Activated T-cell treated with anti-CD3 and anti-CD28 coated beads, Interleukin-2, amount 50 U/mL, for 72 hours (primary cell): ENCODE data around the gene ASB12. TPM values are rescaled to one million over a fixed set of nuclear protein-coding genes. Genes with fewer than 3 reads are reported as not detected.

ENCODE experiments used
- ATAC-seq, 2 donors: fragments of 150-1000 bp; cut with Tn5 transposase; replicated peaks in 1 of 2; 2 replicates each; pipeline ENCODE4 v1.10.0; 2021; ENCODE audit warnings: moderate library complexity in 2 of 2, mild to moderate bottlenecking in 1 of 2
- DNase-seq, 2 donors: peaks; one replicate each; pipeline ENCODE4 v3.0.0; 2021 to 2022; ENCODE audit warnings: mixed read lengths in 1 of 2
- H3K27ac Mint-ChIP-seq: one replicate; pipeline ENCODE4 v1.8.0; 2022; ENCODE audit warnings: mild to moderate bottlenecking, moderate library complexity, mixed read lengths
- H3K27me3 Mint-ChIP-seq: one replicate; pipeline ENCODE4 v1.8.0; 2022; ENCODE audit warnings: low read depth, mixed read lengths
- H3K36me3 Mint-ChIP-seq, 2 donors: one replicate each; pipeline ENCODE4 v1.8.0; 2022; ENCODE audit warnings: mixed read lengths in 2 of 2, mild to moderate bottlenecking in 1 of 2; ENCODE audit not compliant: insufficient read depth in 2 of 2
- H3K4me1 Mint-ChIP-seq: one replicate; pipeline ENCODE4 v1.8.0; 2022; ENCODE audit warnings: low read depth, mixed read lengths
- H3K4me3 Mint-ChIP-seq, 2 donors: one replicate each; pipeline ENCODE4 v1.8.0; 2022; ENCODE audit warnings: mild to moderate bottlenecking in 2 of 2, mixed read lengths in 2 of 2, moderate library complexity in 2 of 2
- H3K9me3 Mint-ChIP-seq, 2 donors: one replicate each; pipeline ENCODE4 v1.8.0; 2022; ENCODE audit warnings: mixed read lengths in 2 of 2
- total RNA-seq, 2 donors: library from RNA; stranded (reverse); gene quantifications; one replicate each; pipeline ENCODE4 v1.2.3, GENCODE V29; 2022

ASB12 gene
- total RNA-seq, 2 donors from 2014 or later: 0.31 TPM; not detected in 1

DNA sequence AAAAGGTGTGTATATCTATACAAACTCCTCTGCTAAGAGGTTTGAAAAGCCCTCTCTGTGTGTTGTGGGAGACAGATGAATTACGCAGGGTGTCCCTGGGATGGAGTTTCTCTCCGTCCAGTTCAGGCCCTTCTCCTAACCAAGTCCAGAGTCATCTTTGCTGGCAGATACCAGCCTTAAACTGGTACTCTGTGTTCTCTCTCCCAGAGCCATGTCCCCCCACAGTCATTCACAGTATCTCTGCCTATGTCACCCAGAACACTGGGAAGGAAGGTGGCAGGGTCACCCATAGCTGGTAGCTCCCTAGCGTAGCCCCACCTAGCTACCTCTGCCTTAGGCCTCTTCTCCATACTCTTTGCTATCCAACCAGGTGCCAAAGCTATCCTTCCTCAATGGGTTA lies 33.8 kb downstream of the ASB12 start:
- Mint-ChIP-seq H3K9me3 (no peaks in the 10 kb centered on the region), H3K27ac (no peak overlapping the region), H3K4me3 (no peak overlapping the region), H3K4me1 (peaks cover 6% of the 10 kb centered on the region), H3K27me3 (peaks cover 7% of the 10 kb centered on the region), H3K36me3 (peaks cover 0 to 4% of the 10 kb centered on the region in 2 donors)
- ATAC-seq: no peak
- DNase-seq: no peak

DNA sequence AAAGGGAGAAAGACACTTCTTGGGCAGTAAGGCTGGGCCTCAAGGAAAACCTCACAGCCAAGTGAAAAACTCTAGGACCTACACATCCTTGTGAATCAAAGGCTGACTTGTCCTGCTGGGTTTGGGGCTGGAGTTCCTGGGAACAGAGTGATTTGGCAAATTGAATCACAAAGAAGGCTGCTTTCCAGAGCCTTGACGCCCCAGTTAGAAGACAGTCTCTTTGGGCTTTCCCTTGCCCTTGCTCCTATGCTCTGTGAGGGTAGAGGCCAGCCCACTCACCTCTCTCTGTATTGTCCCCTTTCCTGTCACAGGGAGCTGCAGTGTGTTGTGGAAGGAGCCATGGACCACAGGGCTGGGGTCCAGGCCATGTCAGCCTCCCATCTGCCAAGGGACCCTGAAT lies 34.5 kb downstream of the ASB12 start:
- peaks cover 0 to 5% of the 10 kb centered on the region in 2 donors for H3K36me3 Mint-ChIP-seq

DNA sequence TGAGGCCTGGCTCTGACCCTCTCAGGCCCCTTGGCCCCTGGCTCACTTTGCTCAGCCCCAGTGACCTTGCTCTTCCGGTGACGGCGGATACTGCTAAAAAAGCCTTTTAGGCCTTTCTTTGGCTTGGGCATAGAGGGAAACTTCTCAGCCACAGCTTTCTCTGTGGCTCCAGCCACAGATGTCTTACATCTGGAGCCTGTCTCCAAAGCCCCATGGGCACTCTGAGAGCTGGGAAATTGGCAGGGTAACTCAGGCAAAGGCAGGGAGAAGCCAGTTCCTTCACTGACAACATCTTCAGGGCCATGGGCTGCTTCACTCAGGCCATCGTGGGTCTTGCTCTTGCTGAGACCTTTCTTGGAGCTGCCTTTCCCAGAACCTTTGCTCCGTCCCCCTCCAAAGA lies 37.7 kb downstream of the ASB12 start:
- Mint-ChIP-seq H3K9me3 (no peaks in the 10 kb centered on the region), H3K4me1 (no peaks in the 10 kb centered on the region), H3K27ac (no peak overlapping the region), H3K4me3 (no peak overlapping the region), H3K27me3 (no peaks in the 10 kb centered on the region), H3K36me3 (peaks cover 2 to 7% of the 10 kb centered on the region in 2 donors)
- DNase-seq: no peak
- ATAC-seq: no peak

More for the DNA sequence above, 34.5 kb downstream of the ASB12 start:
- H3K27ac Mint-ChIP-seq: no peak overlapping the region
- H3K4me1 Mint-ChIP-seq: peaks cover 6% of the 10 kb centered on the region
- H3K27me3 Mint-ChIP-seq: peaks cover 7% of the 10 kb centered on the region
- H3K9me3 Mint-ChIP-seq: no peaks in the 10 kb centered on the region
- no peak for DNase-seq
- H3K4me3 Mint-ChIP-seq: no peak overlapping the region
- ATAC-seq: no peak

DNA sequence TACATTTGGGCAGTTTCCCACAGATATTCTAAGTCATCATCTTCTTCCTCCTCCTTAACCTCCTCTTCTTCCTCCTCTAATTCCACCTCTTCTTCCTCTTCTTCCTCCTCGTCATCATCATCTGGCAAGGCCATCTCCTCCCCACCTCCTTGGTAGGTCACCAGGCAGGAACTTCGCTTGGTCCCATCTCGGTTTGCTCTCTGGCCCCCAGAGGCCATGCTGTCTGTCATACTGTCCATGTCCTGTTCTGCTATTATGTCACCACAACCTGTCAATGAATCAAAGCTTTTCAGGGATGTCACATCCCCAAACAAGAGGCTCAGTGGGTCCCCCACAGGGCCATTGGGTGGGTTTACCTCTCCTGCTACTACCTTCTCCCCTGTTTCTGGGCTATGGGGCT lies 38.4 kb downstream of the ASB12 start:
- ATAC-seq (no peak), DNase-seq (no peak)
- H3K9me3 Mint-ChIP-seq: no peaks in the 10 kb centered on the region
- H3K36me3 Mint-ChIP-seq: peaks cover 2 to 7% of the 10 kb centered on the region in 2 donors
- H3K27me3 Mint-ChIP-seq: no peaks in the 10 kb centered on the region
- H3K27ac Mint-ChIP-seq: no peak overlapping the region
- H3K4me1 Mint-ChIP-seq: no peaks in the 10 kb centered on the region
- no peak overlapping the region for H3K4me3 Mint-ChIP-seq

DNA sequence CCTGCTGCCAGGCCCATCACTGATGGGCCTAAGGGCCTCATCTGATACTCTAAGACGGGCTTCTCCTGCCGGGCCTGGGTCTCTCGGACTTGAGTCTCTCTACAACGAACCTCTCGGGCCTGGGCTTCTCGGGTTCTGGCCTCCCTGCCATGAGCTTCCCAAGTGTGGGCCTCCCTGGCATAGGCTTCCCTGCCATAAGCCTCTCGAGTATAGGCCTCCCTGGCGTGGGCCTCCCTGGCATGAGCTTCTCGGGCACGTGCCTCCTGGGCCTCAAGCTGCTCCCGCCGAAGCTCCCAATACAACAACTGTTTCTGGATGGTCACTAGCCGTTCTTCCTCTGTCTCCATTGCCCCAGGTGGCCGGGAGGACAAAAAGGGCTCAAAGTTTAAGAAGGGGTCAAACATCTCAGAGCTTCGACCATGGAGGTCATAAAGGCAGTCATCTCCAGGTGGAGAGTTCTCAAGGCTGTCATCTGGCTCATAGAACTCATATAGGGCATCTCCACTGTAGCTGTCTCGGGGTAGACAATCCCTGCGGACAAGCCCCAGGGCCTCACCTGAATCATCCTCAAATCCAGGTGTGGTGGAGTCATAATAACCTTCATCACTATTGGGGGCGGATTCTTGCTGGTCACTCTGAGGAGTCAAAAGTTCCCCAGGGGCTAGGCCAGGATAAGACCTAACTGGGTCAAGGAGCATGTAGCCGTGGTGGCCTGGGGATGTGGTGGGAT lies 39.0 kb downstream of the ASB12 start:
- no peaks in the 10 kb centered on the region for H3K9me3 Mint-ChIP-seq
- ATAC-seq (no peak), DNase-seq (no peak)
- H3K4me1 Mint-ChIP-seq: no peaks in the 10 kb centered on the region
- no peak overlapping the region for H3K4me3 Mint-ChIP-seq
- H3K36me3 Mint-ChIP-seq: peaks cover 2 to 7% of the 10 kb centered on the region in 2 donors
- no peaks in the 10 kb centered on the region for H3K27me3 Mint-ChIP-seq
- no peak overlapping the region for H3K27ac Mint-ChIP-seq

DNA sequence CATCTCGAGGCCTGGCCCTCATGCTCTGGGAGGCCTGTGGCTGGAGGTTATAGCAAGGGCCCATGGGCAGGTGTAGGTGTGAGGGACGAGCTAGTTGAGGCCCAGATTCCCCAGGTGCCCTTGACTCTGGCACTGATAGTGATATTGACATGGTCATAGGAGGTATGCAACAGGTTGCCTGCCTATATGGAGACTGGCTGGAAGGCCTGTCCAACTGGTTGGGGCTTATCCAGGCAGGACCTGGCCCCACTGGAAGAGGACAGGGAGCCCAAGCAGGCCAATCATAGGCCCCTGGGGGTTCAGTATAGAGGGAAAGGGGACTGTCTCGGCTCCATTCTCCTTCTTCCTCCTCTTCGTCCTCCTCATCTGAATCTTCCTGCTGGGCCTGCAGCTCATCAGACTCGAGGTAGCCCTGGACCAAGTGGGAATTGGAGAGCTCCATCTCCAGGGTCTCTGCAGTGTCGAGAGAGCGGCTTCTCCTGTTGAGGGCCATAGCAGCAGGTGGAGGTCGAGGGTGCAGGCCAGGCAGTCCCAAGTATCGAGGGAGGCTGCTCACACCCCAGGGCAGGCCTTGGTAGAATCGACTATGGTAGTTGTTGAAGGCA lies 40.2 kb downstream of the ASB12 start:
- H3K4me1 Mint-ChIP-seq: no peaks in the 10 kb centered on the region
- H3K4me3 Mint-ChIP-seq: no peak overlapping the region
- H3K36me3 Mint-ChIP-seq: peaks cover 2 to 7% of the 10 kb centered on the region in 2 donors
- DNase-seq (no peak), ATAC-seq (no peak)
- H3K27ac Mint-ChIP-seq: no peak overlapping the region
- H3K27me3 Mint-ChIP-seq: peaks cover 6% of the 10 kb centered on the region
- no peaks in the 10 kb centered on the region for H3K9me3 Mint-ChIP-seq

DNA sequence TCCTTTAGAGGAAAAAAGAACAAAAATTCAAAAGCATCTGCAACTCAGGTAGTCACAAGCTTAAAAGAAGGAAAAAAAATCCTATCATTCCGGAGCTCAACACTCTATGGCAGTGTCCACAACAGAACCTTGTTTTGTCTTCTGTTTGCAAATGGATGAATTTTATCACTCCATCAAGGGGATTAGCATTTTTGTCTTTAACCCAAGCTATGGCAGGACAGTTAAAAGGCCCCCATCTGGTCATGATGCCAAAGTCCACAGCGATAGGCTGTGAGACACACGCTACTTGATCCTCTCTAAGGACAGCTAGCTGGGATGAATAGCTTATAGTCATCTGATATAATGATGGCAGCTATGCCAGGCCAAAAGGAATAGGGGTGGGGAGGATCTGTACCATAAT lies 41.5 kb downstream of the ASB12 start:
- peaks cover 6% of the 10 kb centered on the region for H3K27me3 Mint-ChIP-seq
- H3K4me3 Mint-ChIP-seq: no peak overlapping the region
- no peaks in the 10 kb centered on the region for H3K4me1 Mint-ChIP-seq
- H3K27ac Mint-ChIP-seq: no peak overlapping the region
- no peak for ATAC-seq
- peaks cover 2 to 7% of the 10 kb centered on the region in 2 donors for H3K36me3 Mint-ChIP-seq
- H3K9me3 Mint-ChIP-seq: no peaks in the 10 kb centered on the region
- no peak for DNase-seq

DNA sequence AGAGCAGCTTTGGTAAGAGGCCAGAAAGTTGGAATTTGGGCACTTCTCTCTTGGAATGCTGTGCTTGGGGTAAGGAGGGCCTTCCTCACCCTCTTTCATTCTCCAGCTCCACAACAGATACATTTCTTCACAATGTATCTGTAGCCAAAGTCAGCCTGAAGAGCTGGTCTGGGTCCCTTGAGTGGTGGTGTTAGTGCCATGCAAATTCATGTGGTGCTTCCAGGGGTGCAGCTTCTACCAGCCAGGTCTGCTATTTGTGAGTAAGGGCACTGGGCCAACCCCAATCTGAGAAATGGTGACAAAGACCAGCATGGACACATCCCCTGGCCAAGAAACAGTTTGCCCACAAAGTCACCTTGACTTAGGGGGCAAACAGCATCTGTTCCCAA lies 42.7 kb downstream of the ASB12 start:
- DNase-seq (no peak), ATAC-seq (no peak)
- Mint-ChIP-seq H3K4me3 (no peak overlapping the region), H3K4me1 (no peaks in the 10 kb centered on the region), H3K27me3 (peaks cover 6% of the 10 kb centered on the region), H3K9me3 (no peaks in the 10 kb centered on the region), H3K36me3 (peaks cover 2 to 7% of the 10 kb centered on the region in 2 donors), H3K27ac (no peak overlapping the region)

DNA sequence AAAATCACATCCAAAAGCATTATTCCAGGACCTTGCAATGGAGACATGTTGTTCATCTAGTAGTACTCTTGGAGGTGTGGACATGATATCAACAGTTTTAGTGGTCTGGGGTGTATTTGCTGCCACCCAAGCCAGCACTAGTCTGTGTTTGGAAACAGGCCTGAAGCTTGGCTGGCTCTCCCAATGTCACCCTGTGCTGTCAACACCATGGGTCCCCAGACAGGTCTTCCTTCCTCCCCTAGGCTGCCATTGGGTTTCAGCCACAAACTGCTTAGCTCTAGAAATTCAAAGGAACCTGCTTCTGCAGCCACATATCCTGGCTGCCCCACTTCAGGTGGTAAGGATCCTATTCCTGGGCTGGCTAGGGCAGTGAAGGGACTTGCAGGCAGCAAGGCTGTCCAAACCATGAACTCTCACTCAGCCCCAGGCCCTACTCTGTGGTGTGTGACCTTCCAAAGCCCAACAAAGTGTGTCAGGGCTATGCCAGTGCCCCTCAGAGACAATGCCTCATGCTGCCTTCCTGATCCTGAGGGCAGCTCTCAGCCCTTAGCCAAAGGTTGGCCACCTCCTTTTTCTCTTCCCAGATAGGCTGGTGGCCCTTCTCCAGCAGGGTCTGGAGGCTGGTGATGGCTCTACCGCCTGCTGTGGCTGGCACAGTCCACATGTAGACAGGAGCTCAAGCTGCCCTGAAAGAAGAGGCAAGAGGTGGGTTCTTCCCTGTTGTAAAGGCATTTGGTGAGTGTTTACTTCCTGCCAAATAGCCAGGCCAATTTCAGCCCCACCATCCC lies 43.2 kb downstream of the ASB12 start:
- Mint-ChIP-seq H3K9me3 (no peaks in the 10 kb centered on the region), H3K27me3 (peaks cover 6% of the 10 kb centered on the region), H3K4me1 (no peaks in the 10 kb centered on the region), H3K36me3 (peaks cover 2 to 5% of the 10 kb centered on the region in 2 donors), H3K4me3 (no peak overlapping the region), H3K27ac (no peak overlapping the region)
- ATAC-seq: no peak
- DNase-seq: no peak

DNA sequence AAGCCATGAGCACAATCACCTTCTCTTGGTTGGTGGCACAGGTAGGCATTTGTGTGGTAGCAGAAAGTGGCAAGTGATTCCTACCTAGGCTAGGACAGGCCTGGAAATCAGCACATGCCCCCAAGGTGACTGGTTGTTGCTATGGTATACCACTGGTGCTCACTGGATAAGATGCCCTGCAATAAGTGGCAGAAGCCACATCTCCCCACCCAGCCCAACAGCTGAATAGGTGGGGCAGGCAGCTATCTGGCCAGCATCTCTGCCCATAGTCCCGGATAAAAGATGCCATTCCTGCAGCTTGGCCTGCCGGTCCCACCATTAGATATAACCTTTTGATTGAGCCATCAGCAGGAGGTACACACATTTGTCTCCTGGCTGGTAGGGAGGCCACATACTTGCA lies 46.0 kb downstream of the ASB12 start:
- no peaks in the 10 kb centered on the region for H3K4me1 Mint-ChIP-seq
- H3K27me3 Mint-ChIP-seq: peaks cover 14% of the 10 kb centered on the region
- H3K4me3 Mint-ChIP-seq: no peak overlapping the region
- DNase-seq (no peak), ATAC-seq (no peak)
- no peak overlapping the region for H3K27ac Mint-ChIP-seq
- H3K36me3 Mint-ChIP-seq: no peaks in the 10 kb centered on the region
- H3K9me3 Mint-ChIP-seq: no peaks in the 10 kb centered on the region

DNA sequence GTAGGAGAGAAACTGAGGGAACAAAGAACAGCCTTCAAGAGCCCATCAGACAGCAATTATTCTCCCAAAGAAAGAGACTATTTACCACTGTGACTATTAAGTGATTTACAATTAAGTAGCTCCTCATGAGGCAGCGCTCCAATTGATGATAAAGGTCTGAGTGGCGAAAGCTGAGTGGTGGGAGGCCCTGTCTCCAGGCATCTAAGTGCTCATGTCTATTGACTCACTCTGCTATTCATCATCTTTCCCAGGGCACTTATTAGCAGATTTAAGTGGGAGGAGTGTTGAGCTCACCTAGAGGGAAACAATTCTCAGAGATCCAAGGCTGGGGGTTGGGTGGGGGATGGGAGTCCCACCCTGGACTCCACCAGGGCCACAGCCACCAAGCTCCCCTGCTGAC lies 48.2 kb downstream of the ASB12 start:
- H3K4me3 Mint-ChIP-seq: no peak overlapping the region
- no peak overlapping the region for H3K27ac Mint-ChIP-seq
- no peaks in the 10 kb centered on the region for H3K4me1 Mint-ChIP-seq
- DNase-seq (no peak), ATAC-seq (no peak)
- no peaks in the 10 kb centered on the region for H3K36me3 Mint-ChIP-seq
- H3K27me3 Mint-ChIP-seq: peaks cover 14% of the 10 kb centered on the region
- H3K9me3 Mint-ChIP-seq: no peaks in the 10 kb centered on the region

DNA sequence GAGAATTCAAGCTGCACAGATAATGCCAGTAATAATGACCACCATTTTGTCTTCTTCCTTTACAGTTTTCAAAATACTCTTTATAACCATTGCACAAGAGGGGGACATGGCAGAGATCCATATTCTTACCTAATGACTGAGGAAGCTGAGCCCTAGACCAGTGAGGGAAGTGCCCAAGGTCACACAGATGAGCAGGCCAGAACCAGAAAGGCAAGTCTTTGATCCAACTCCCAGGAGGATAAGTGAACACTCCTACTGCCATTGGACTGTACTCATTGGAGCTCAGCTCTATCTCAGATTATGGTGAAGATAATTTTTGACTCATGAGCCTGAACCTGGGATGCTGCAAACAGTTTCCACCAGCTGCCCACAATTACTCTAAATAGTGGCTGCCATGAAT lies 53.5 kb downstream of the ASB12 start:
- Mint-ChIP-seq H3K9me3 (peaks cover 0 to 2% of the 10 kb centered on the region in 2 donors), H3K27me3 (peaks cover 13% of the 10 kb centered on the region), H3K27ac (no peak overlapping the region), H3K4me1 (no peaks in the 10 kb centered on the region), H3K4me3 (no peak overlapping the region), H3K36me3 (no peaks in the 10 kb centered on the region)
- DNase-seq (no peak), ATAC-seq (no peak)
